B cell (primary cell): ENCODE results near the gene PGS1. TPM values are rescaled to one million over a fixed set of nuclear protein-coding genes. Genes with fewer than 3 reads are reported as not detected.

Source experiments
- ATAC-seq: fragments of 200-7000 bp; cut with Tn5 transposase; one replicate; pipeline ENCODE4 v1.10.0; 2021; ENCODE audit warnings: low read depth, mild to moderate bottlenecking, moderate number of reproducible peaks, moderate library complexity
- CTCF ChIA-PET: fragments of 350-600 bp; sonication (Branson Sonifier 250); formaldehyde crosslinking; loops from one replicate; lab custom pipeline; 2021; ENCODE audit warnings: antibody characterized with exemption, inconsistent platforms; lab: Charles Lee
- POLR2A ChIA-PET: fragments of 350-600 bp; sonication (Branson Sonifier 250); formaldehyde crosslinking; loops from one replicate; lab custom pipeline; 2021; ENCODE audit warnings: antibody characterized with exemption; lab: Charles Lee
- DNase-seq: peaks from one replicate; pipeline ENCODE4 v3.0.0; 2013
- H2AFZ ChIP-seq: 2 replicates; pipeline ENCODE4 v1.6.1; 2012; ENCODE audit warnings: mild to moderate bottlenecking, low read depth, low read length; ENCODE audit not compliant: insufficient read depth, poor library complexity, severe bottlenecking
- H3K27ac ChIP-seq, 2 donors: 1 replicate in 1 of 2; 2 replicates in 1 of 2; pipeline ENCODE4 v1.5.1; 2012 to 2013; ENCODE audit warnings: low read length in 2 of 2, mild to moderate bottlenecking in 2 of 2, moderate library complexity in 1 of 2
- H3K27me3 ChIP-seq, 4 experiments: fragments of 200-600 bp in 1 of 4; sonication (generic) in 1 of 4; replicated peaks in 1 of 4; 1 replicate in 2 of 4; 2 replicates in 2 of 4; pipeline versions ENCODE4 v1.6.1 to v1.7.0; 2013 to 2016; ENCODE audit warnings: low read length in 3 of 4, mild to moderate bottlenecking in 2 of 4, mixed read lengths in 1 of 4, moderate library complexity in 1 of 4; ENCODE audit not compliant: insufficient read depth in 4 of 4, control insufficient read depth in 3 of 4; ENCODE audit errors: control extremely low read depth in 1 of 4
- H3K36me3 ChIP-seq, 2 experiments: replicated peaks in 1 of 2; 1 replicate in 1 of 2; 2 replicates in 1 of 2; pipeline versions ENCODE4 v1.6.1 to v1.7.1; 2013; ENCODE audit warnings: low read length in 1 of 2; ENCODE audit not compliant: insufficient read depth in 2 of 2, control insufficient read depth in 1 of 2; ENCODE audit errors: control extremely low read depth in 1 of 2, extremely low read depth in 1 of 2
- H3K4me1 ChIP-seq, 2 donors: fragments of 200-600 bp in 1 of 2; sonication (generic) in 1 of 2; 1 replicate in 1 of 2; 2 replicates in 1 of 2; pipeline versions ENCODE4 v1.5.1 to v1.6.1; 2013 to 2017; ENCODE audit warnings: low read length in 2 of 2; ENCODE audit not compliant: control insufficient read depth in 2 of 2, insufficient read depth in 2 of 2
- H3K4me2 ChIP-seq: replicated peaks from 2 replicates; pipeline ENCODE3; 2012; ENCODE audit warnings: mild to moderate bottlenecking, low read depth, low read length; ENCODE audit not compliant: poor library complexity, severe bottlenecking
- H3K4me3 ChIP-seq, 5 experiments: fragments of 200-600 bp in 1 of 5; sonication (generic) in 1 of 5; 1 replicate in 3 of 5; 2 replicates in 2 of 5; pipeline versions ENCODE4 v1.5.1 to v1.7.0; 2011 to 2016; ENCODE audit warnings: low read length in 4 of 5, mild to moderate bottlenecking in 4 of 5, low read depth in 2 of 5, control low read depth in 1 of 5, moderate library complexity in 1 of 5; ENCODE audit not compliant: insufficient read depth in 1 of 5; ENCODE audit errors: control extremely low read depth in 1 of 5, extremely low read depth in 1 of 5
- H3K79me2 ChIP-seq: fragments of 200-600 bp; sonication (generic); one replicate; pipeline ENCODE4 v1.6.0; 2016; ENCODE audit warnings: low read length; ENCODE audit not compliant: control insufficient read depth, insufficient read depth
- H3K9ac ChIP-seq: fragments of 200-600 bp; sonication (generic); 2 replicates; pipeline ENCODE4 v1.6.1; 2017; ENCODE audit warnings: mild to moderate bottlenecking, low read length, moderate library complexity
- H3K9me3 ChIP-seq, 3 donors: one replicate each; pipeline versions ENCODE4 v1.6.1 to v1.7.1; 2013; ENCODE audit warnings: low read length in 2 of 3; ENCODE audit not compliant: control insufficient read depth in 2 of 3, insufficient read depth in 1 of 3; ENCODE audit errors: control extremely low read depth in 1 of 3
- H4K20me1 ChIP-seq: 2 replicates; pipeline ENCODE4 v1.6.0; 2012; ENCODE audit warnings: mild to moderate bottlenecking, low read length; ENCODE audit not compliant: insufficient read depth, control insufficient read depth, poor library complexity, severe bottlenecking
- H3K27ac Mint-ChIP-seq: one replicate; pipeline ENCODE4 v1.8.0; 2021; ENCODE audit warnings: mixed read lengths
- H3K27me3 Mint-ChIP-seq: one replicate; pipeline ENCODE4 v1.8.0; 2021; ENCODE audit warnings: mixed read lengths
- H3K4me1 Mint-ChIP-seq: one replicate; pipeline ENCODE4 v1.8.0; 2021; ENCODE audit warnings: mixed read lengths
- H3K4me3 Mint-ChIP-seq: one replicate; pipeline ENCODE4 v1.8.0; 2021; ENCODE audit warnings: mixed read lengths
- H3K9me3 Mint-ChIP-seq: one replicate; pipeline ENCODE4 v1.8.0; 2022; ENCODE audit warnings: mixed read lengths; ENCODE audit not compliant: insufficient read depth
- EZH2 ChIP-seq: IDR thresholded peaks from 2 replicates; pipeline ENCODE4 v1.6.1; 2012; ENCODE audit warnings: borderline replicate concordance, low read depth, mild to moderate bottlenecking, moderate library complexity, low read length; ENCODE audit not compliant: insufficient read depth, poor library complexity, severe bottlenecking
- WGBS: methylation state at CpG from one replicate; pipeline ENCODE4 v1.1.5; 2013; ENCODE audit warnings: missing lambda C conversion rate; ENCODE audit not compliant: insufficient coverage; 5-methylcytosine and 5-hydroxymethylcytosine counted together
- intact Hi-C: fragments of 100-400 bp; cut with micrococcal nuclease; formaldehyde crosslinking; loops from one replicate; pipeline ENCODE4 v1.10.0; 2022
- polyA plus RNA-seq: library from polyadenylated mRNA; depleted of rRNA; stranded (reverse); fragments of >200 nt; gene quantifications from 2 replicates; pipeline ENCODE4 v1.2.3, GENCODE V29; 2012
- total RNA-seq, 2 donors: library from RNA; stranded (reverse); fragments of 120-200 nt in 1 of 2; gene quantifications; 1 replicate in 1 of 2; 2 replicates in 1 of 2; pipeline versions ENCODE4 v1.2.3 to v1.2.4, GENCODE V29; 2013 to 2022
- TF ChIP-seq, protein P1 (sequence below): fragments of 200-600 bp; IDR thresholded peaks from one replicate; pipeline ENCODE4 v1.8.0; 2022; ENCODE audit warnings: antibody characterized with exemption, mild to moderate bottlenecking

The PGS1 gene
- total and polyA plus RNA-seq, 2 donors (not counting 1 experiment from before 2014, with no cell fraction given): 85.1 to 88.3 TPM

GRCh38 chr17:78338486-78339259 is 39.8 kb upstream of the PGS1 start:
- Histone ChIP-seq H3K9me3 (peaks cover 0 to 4% (median 0%) of the 10 kb centered on the region in 3 donors), H4K20me1 (no peaks in the 10 kb centered on the region), H3K27ac (peak overlapping the region; percentile 54 to 61), H3K4me2 (peak overlapping the region; percentile 63), H3K36me3 (no peaks in the 10 kb centered on the region), H3K9ac (no peak overlapping the region), H3K4me3 (no peak overlapping the region), H3K79me2 (no peaks in the 10 kb centered on the region), H3K4me1 (peaks cover 63 to 69% of the 10 kb centered on the region in 2 donors), H2AFZ (no peak overlapping the region), H3K27me3 (no peaks in the 10 kb centered on the region)
- intact Hi-C loops: loop anchor here (2.0 to 5.0 kb wide), 2 partner anchors 24 to 206 kb away; partner anchors contain the start of gene TMC8
- peak; percentile 76 for DNase-seq
- ChIA-PET POLR2A (interaction anchor here (0.6 to 2.4 kb wide), 5 partner anchors 18 to 210 kb away, joined by 3 to 12 read pairs (median 5); partner anchors contain the start of genes SOCS3 and TMC6), CTCF (interaction anchor here (0.7 to 14.5 kb wide), 7 partner anchors 9 to 88 kb away, joined by 3 to 171 read pairs (median 3); partner anchors contain the start of gene SOCS3)
- peak; percentile 7 for ATAC-seq
- Mint-ChIP-seq H3K4me3 (peak overlapping the region; percentile 88), H3K9me3 (no peaks in the 10 kb centered on the region), H3K27ac (peak overlapping the region; percentile 79), H3K4me1 (peaks cover 63% of the 10 kb centered on the region), H3K27me3 (no peaks in the 10 kb centered on the region)
- TF ChIP-seq, protein P1, sequence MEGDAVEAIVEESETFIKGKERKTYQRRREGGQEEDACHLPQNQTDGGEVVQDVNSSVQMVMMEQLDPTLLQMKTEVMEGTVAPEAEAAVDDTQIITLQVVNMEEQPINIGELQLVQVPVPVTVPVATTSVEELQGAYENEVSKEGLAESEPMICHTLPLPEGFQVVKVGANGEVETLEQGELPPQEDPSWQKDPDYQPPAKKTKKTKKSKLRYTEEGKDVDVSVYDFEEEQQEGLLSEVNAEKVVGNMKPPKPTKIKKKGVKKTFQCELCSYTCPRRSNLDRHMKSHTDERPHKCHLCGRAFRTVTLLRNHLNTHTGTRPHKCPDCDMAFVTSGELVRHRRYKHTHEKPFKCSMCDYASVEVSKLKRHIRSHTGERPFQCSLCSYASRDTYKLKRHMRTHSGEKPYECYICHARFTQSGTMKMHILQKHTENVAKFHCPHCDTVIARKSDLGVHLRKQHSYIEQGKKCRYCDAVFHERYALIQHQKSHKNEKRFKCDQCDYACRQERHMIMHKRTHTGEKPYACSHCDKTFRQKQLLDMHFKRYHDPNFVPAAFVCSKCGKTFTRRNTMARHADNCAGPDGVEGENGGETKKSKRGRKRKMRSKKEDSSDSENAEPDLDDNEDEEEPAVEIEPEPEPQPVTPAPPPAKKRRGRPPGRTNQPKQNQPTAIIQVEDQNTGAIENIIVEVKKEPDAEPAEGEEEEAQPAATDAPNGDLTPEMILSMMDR: no peak
- TF ChIP-seq EZH2: no peak
- WGBS: 48% methylated on average over 4 of the region's 11 CpGs
